ENCODE data around the gene PTPRD.

- TF ChIP-seq POLR2A (IDR thresholded peaks at IDR 0.05; ENCODE audit: low read depth, low read length): no peak
- TF ChIP-seq POLR2AphosphoS5 (IDR thresholded peaks at IDR 0.05; ENCODE audit: low read depth, low read length): no peak
These were observed 1965.0 kb downstream of the PTPRD start for GRCh38 chr9:8647824-8648223.

Measured in GM12892 (cell line).